Caco-2 (cell line): ENCODE measurements around the gene RPN2. TPM values are rescaled to one million over a fixed set of nuclear protein-coding genes. Genes with fewer than 3 reads are reported as not detected.

Experiments
- BruUV-seq: library from RNA; stranded (reverse); fragments of 400-500 nt; replicated peaks from 2 replicates; lab custom pipeline; 2021; lab: Mats Ljungman, UMichigan
- CTCF ChIA-PET: fragments of 300-600 bp; sonication (Branson Sonifier 250); formaldehyde crosslinking; loops from one replicate; lab custom pipeline; 2022; ENCODE audit warnings: antibody characterized with exemption; lab: Charles Lee
- POLR2A ChIA-PET: fragments of 300-600 bp; sonication (Branson Sonifier 250); formaldehyde crosslinking; loops from one replicate; lab custom pipeline; 2022; ENCODE audit warnings: antibody characterized with exemption; lab: Charles Lee
- DNase-seq, 2 experiments: peaks; one replicate each; pipeline versions ENCODE4 v3.0.0 to v3.0.0-alpha.2; 2020 to 2022
- H3K27me3 ChIP-seq: replicated peaks from 2 replicates; pipeline ENCODE4 v1.6.0; 2011; ENCODE audit warnings: low read length; ENCODE audit not compliant: control insufficient read depth, insufficient read depth
- H3K36me3 ChIP-seq: 2 replicates; pipeline ENCODE4 v1.5.1; 2011; ENCODE audit warnings: low read length; ENCODE audit not compliant: control insufficient read depth, insufficient read depth
- H3K4me1 ChIP-seq: fragments of 250-450 bp; sonication (Bioruptor Pico); 2 replicates; pipeline ENCODE4 v1.5.1; 2020; ENCODE audit warnings: mild to moderate bottlenecking
- H3K4me3 ChIP-seq: 2 replicates; pipeline ENCODE4 v1.5.1; 2011; ENCODE audit warnings: low read depth, mild to moderate bottlenecking, control low read depth, low read length
- H3K9me3 ChIP-seq: fragments of 250-450 bp; sonication (Bioruptor Pico); 2 replicates; pipeline ENCODE4 v1.5.1; 2020; ENCODE audit warnings: mild to moderate bottlenecking, moderate library complexity
- H3K27ac Mint-ChIP-seq: one replicate; pipeline ENCODE4 v1.8.0; 2022; ENCODE audit warnings: mixed read lengths; ENCODE audit not compliant: unreplicated experiment
- H3K27me3 Mint-ChIP-seq: one replicate; pipeline ENCODE4 v1.8.0; 2022; ENCODE audit warnings: mixed read lengths; ENCODE audit not compliant: insufficient read depth, unreplicated experiment
- H3K36me3 Mint-ChIP-seq: one replicate; pipeline ENCODE4 v1.8.0; 2022; ENCODE audit warnings: mild to moderate bottlenecking, mixed read lengths; ENCODE audit not compliant: insufficient read depth, unreplicated experiment
- H3K4me1 Mint-ChIP-seq: one replicate; pipeline ENCODE4 v1.8.0; 2022; ENCODE audit warnings: low read depth, mixed read lengths; ENCODE audit not compliant: unreplicated experiment
- H3K4me3 Mint-ChIP-seq: one replicate; pipeline ENCODE4 v1.8.0; 2022; ENCODE audit warnings: mild to moderate bottlenecking, moderate library complexity, mixed read lengths; ENCODE audit not compliant: unreplicated experiment
- H3K9me3 Mint-ChIP-seq: one replicate; pipeline ENCODE4 v1.8.0; 2022; ENCODE audit warnings: mixed read lengths; ENCODE audit not compliant: unreplicated experiment
- CTCF ChIP-seq, 2 experiments: fragments of 200-600 bp in 1 of 2; IDR thresholded peaks; 1 replicate in 1 of 2; 2 replicates in 1 of 2; pipeline versions ENCODE4 v1.5.1 to v1.8.0; 2011 to 2022; ENCODE audit warnings: antibody characterized with exemption in 1 of 2, control low read depth in 1 of 2, inconsistent platforms in 1 of 2, low read depth in 1 of 2, low read length in 1 of 2, mild to moderate bottlenecking in 1 of 2, moderate library complexity in 1 of 2; ENCODE audit not compliant: insufficient read depth in 1 of 2, severe bottlenecking in 1 of 2, unreplicated experiment in 1 of 2
- intact Hi-C: fragments of 100-400 bp; cut with micrococcal nuclease; formaldehyde crosslinking; loops from one replicate; pipeline ENCODE4 v1.10.0; 2022; ENCODE audit not compliant: unreplicated experiment
- total RNA-seq: library from RNA; stranded (reverse); gene quantifications from 2 replicates; pipeline ENCODE4 v1.2.3, GENCODE V29; 2022

RPN2 gene
- total RNA-seq, 1 experiment from 2014 or later: 838 TPM

GRCh38 chr20:37220731-37221130 is 41.6 kb downstream of the RPN2 start:
- Mint-ChIP-seq H3K4me1 (peaks cover 16% of the 10 kb centered on the region), H3K27me3 (no peaks in the 10 kb centered on the region), H3K36me3 (peaks cover 100% of the 10 kb centered on the region), H3K4me3 (no peak overlapping the region), H3K9me3 (no peaks in the 10 kb centered on the region), H3K27ac (peak overlapping the region; percentile 40)
- peaks cover 11% of the 10 kb centered on the region for H3K36me3 ChIP-seq
- H3K27me3 ChIP-seq: no peaks in the 10 kb centered on the region
- no peaks in the 10 kb centered on the region for H3K9me3 ChIP-seq
- peak in 1 of 2 experiments; percentile 68 for DNase-seq
- POLR2A ChIA-PET: interaction anchor here (0.5 to 0.9 kb wide), 5 partner anchors 21 to 203 kb away, joined by 3 to 7 read pairs (median 3); partner anchors contain the start of genes MANBAL, MROH8 and RPN2
- intact Hi-C loops: no loop called here
- CTCF ChIA-PET: interaction anchor here (0.6 to 1.8 kb wide), 11 partner anchors 9 to 584 kb away, joined by 3 to 17 read pairs (median 3); no protein-coding TSS in a partner anchor
- no peak for TF ChIP-seq CTCF (IDR thresholded peaks at IDR 0.05; ENCODE audit: insufficient read depth in 1 of 2, low read depth in 1 of 2, low read length in 1 of 2, severe bottlenecking in 1 of 2, unreplicated experiment in 1 of 2)
- no TSS peak for BruUV-seq
- no peaks in the 10 kb centered on the region for H3K4me1 ChIP-seq
- H3K4me3 ChIP-seq: no peak overlapping the region

- ChIA-PET POLR2A (no interaction called here), CTCF (interaction anchor here (2.0 kb wide), 1 partner anchor 27 kb away, joined by 9 read pairs; no protein-coding TSS in a partner anchor)
- Mint-ChIP-seq H3K4me1 (peaks cover 16% of the 10 kb centered on the region), H3K4me3 (no peak overlapping the region), H3K36me3 (peaks cover 100% of the 10 kb centered on the region), H3K27me3 (no peaks in the 10 kb centered on the region), H3K27ac (no peak overlapping the region), H3K9me3 (no peaks in the 10 kb centered on the region)
- intact Hi-C loops: no loop called here
- Histone ChIP-seq H3K36me3 (peaks cover 13% of the 10 kb centered on the region), H3K27me3 (no peaks in the 10 kb centered on the region), H3K9me3 (no peaks in the 10 kb centered on the region), H3K4me3 (no peak overlapping the region), H3K4me1 (no peaks in the 10 kb centered on the region)
- no peak for TF ChIP-seq CTCF (IDR thresholded peaks at IDR 0.05; ENCODE audit: insufficient read depth in 1 of 2, low read depth in 1 of 2, low read length in 1 of 2, severe bottlenecking in 1 of 2, unreplicated experiment in 1 of 2)
- no TSS peak for BruUV-seq
- no peak for DNase-seq
Observed at GRCh38 chr20:37222086-37222485, 43.0 kb downstream of the RPN2 start.

GRCh38 chr20:37223053-37223452 is 43.9 kb downstream of the RPN2 start:
- intact Hi-C loops: no loop called here
- Histone ChIP-seq H3K27me3 (no peaks in the 10 kb centered on the region), H3K4me3 (no peak overlapping the region), H3K4me1 (no peaks in the 10 kb centered on the region), H3K9me3 (no peaks in the 10 kb centered on the region), H3K36me3 (peaks cover 11% of the 10 kb centered on the region)
- POLR2A ChIA-PET: no interaction called here
- DNase-seq: no peak
- CTCF ChIA-PET: interaction anchor here (2.0 kb wide), 1 partner anchor 27 kb away, joined by 9 read pairs; no protein-coding TSS in a partner anchor
- no TSS peak for BruUV-seq
- Mint-ChIP-seq H3K27ac (peak overlapping the region; percentile 15), H3K36me3 (peaks cover 100% of the 10 kb centered on the region), H3K27me3 (no peaks in the 10 kb centered on the region), H3K4me1 (peaks cover 16% of the 10 kb centered on the region), H3K9me3 (no peaks in the 10 kb centered on the region), H3K4me3 (no peak overlapping the region)
- no peak for TF ChIP-seq CTCF (IDR thresholded peaks at IDR 0.05; ENCODE audit: insufficient read depth in 1 of 2, low read depth in 1 of 2, low read length in 1 of 2, severe bottlenecking in 1 of 2, unreplicated experiment in 1 of 2)
